PFSK-1 (cell line): ENCODE results near the gene SYTL5.

Source experiments
- FOXP2 ChIP-seq: optimal IDR thresholded peaks from 2 replicates; pipeline ENCODE3; 2011; ENCODE audit warnings: borderline replicate concordance, control low read depth, inconsistent platforms; ENCODE audit not compliant: insufficient read depth; ENCODE audit errors: extremely low read length, extremely low read depth
- POLR2AphosphoS5 ChIP-seq: IDR thresholded peaks from 2 replicates; pipeline ENCODE4 v1.6.1; 2012; ENCODE audit warnings: low read depth, mild to moderate bottlenecking, control low read depth, low read length, moderate library complexity
- REST ChIP-seq, 2 experiments: IDR thresholded peaks; 2 replicates each; pipeline versions ENCODE4 v1.6.1 to v1.8.0; 2011 to 2012; ENCODE audit warnings: low read depth in 2 of 2, low read length in 2 of 2, control low read depth in 1 of 2, inconsistent platforms in 1 of 2, mild to moderate bottlenecking in 1 of 2, moderate library complexity in 1 of 2; ENCODE audit not compliant: insufficient read depth in 1 of 2
- SIN3A ChIP-seq: IDR thresholded peaks from 2 replicates; pipeline ENCODE4 v1.6.1; 2012; ENCODE audit warnings: mild to moderate bottlenecking, low read length, moderate library complexity, borderline replicate concordance; ENCODE audit not compliant: insufficient read depth
- TAF1 ChIP-seq: IDR thresholded peaks from 2 replicates; pipeline ENCODE4 v1.6.1; 2012; ENCODE audit warnings: low read length, control low read depth, borderline replicate concordance; ENCODE audit not compliant: insufficient read depth

- TF ChIP-seq TAF1 (no peak), SIN3A (no peak), POLR2AphosphoS5 (no peak), FOXP2 (no peak), REST (IDR thresholded peaks at IDR 0.05; ENCODE audit: insufficient read depth in 1 of 2, low read depth in 2 of 2, low read length in 2 of 2) (no peak)
These were observed 75.6 kb downstream of the SYTL5 start for GRCh38 chrX:38081909-38082308.
